Stimulated activated naive CD4-positive, alpha-beta T cell treated with Interleukin-2 at 50 U/mL for 16 hours (primary cell): Measurements from ENCODE around the gene ZNF595.
"Not testable (repeated sequence)": the region's sequence is repeated elsewhere in the genome, so short reads cannot be mapped to it uniquely, and the experiment has no call there.

ENCODE experiments used
- DNase-seq: peaks from one replicate; lab custom pipeline; 2025; lab: John Stamatoyannopoulos, UW

ZNF595 gene

GRCh38 chr4:86559-87324, 33.6 kb downstream of the ZNF595 start:
- not testable (repeated sequence) for DNase-seq

- DNase-seq = no peak
Measured at GRCh38 chr4:98386-98785, 45.3 kb downstream of the ZNF595 start.

GRCh38 chr4:99863-100262, 46.7 kb downstream of the ZNF595 start:
- DNase-seq = no peak

- no peak for DNase-seq
Measured at GRCh38 chr4:107083-107443, 53.9 kb downstream of the ZNF595 start.

GRCh38 chr4:107444-108429, 54.6 kb downstream of the ZNF595 start:
- DNase-seq = no peak

- DNase-seq = no peak
Measured at GRCh38 chr4:112771-113170, 59.6 kb downstream of the ZNF595 start.

GRCh38 chr4:113732-114131, 60.6 kb downstream of the ZNF595 start:
- DNase-seq = no peak

- DNase-seq = no peak
Measured at GRCh38 chr4:114149-114548, 61.0 kb downstream of the ZNF595 start.

GRCh38 chr4:116499-116898, 63.4 kb downstream of the ZNF595 start:
- DNase-seq = no peak

- no peak for DNase-seq
Measured at GRCh38 chr4:120616-121015, 67.5 kb downstream of the ZNF595 start.

- no peak for DNase-seq
Measured at GRCh38 chr4:121408-122084, 68.4 kb downstream of the ZNF595 start.

- DNase-seq = not testable (repeated sequence)
Measured at GRCh38 chr4:123922-124274, 70.8 kb downstream of the ZNF595 start.

- DNase-seq = peak; percentile 81
Measured at GRCh38 chr4:124275-125081, 71.4 kb downstream of the ZNF595 start, which contains the start of gene ZNF718. TSS of gene ZNF718 (plus strand) at chr4:124501. CDS start at chr4:124671, 170 bp downstream.

- DNase-seq = peak; percentile 43
Measured at GRCh38 chr4:125091-125771, 72.1 kb downstream of the ZNF595 start.

- DNase-seq = no peak
Measured at GRCh38 chr4:125833-126232, 72.7 kb downstream of the ZNF595 start.

GRCh38 chr4:132483-132882, 79.4 kb downstream of the ZNF595 start:
- DNase-seq = no peak
